Nephron progenitor cell (in vitro differentiated cells): Measurements from ENCODE around the gene USP1.
A peak's percentile ranks its signal among the peaks of the same experiment; 100 is the strongest.

ENCODE experiments used
- DNase-seq: peaks from one replicate; pipeline ENCODE4 v3.0.0; 2021
- H3K27ac Mint-ChIP-seq: 2 replicates; pipeline ENCODE4 v1.8.0; 2021; ENCODE audit warnings: mild to moderate bottlenecking, moderate library complexity, mixed read lengths
- H3K27me3 Mint-ChIP-seq: 2 replicates; pipeline ENCODE4 v1.8.0; 2021; ENCODE audit warnings: mild to moderate bottlenecking, low read depth, mixed read lengths; ENCODE audit not compliant: poor library complexity
- H3K36me3 Mint-ChIP-seq: 2 replicates; pipeline ENCODE4 v1.8.0; 2021; ENCODE audit warnings: low read depth, mixed read lengths
- H3K4me1 Mint-ChIP-seq: 2 replicates; pipeline ENCODE4 v1.8.0; 2021; ENCODE audit warnings: mixed read lengths
- H3K4me3 Mint-ChIP-seq: 2 replicates; pipeline ENCODE4 v1.8.0; 2021; ENCODE audit warnings: mild to moderate bottlenecking, moderate library complexity, mixed read lengths
- H3K9me3 Mint-ChIP-seq: 2 replicates; pipeline ENCODE4 v1.8.0; 2021; ENCODE audit warnings: mild to moderate bottlenecking, moderate library complexity, mixed read lengths
- CTCF ChIP-seq: fragments of 200-600 bp; sonication (generic); IDR thresholded peaks from 2 replicates; pipeline ENCODE4 v1.5.0; 2021; ENCODE audit warnings: antibody characterized with exemption

USP1 gene

GRCh38 chr1:62429581-62429980, 7.3 kb upstream of the USP1 start:
- H3K27ac Mint-ChIP-seq, result no peak overlapping the region
- H3K4me3 Mint-ChIP-seq, result no peak overlapping the region
- TF ChIP-seq CTCF, result no peak
- H3K36me3 Mint-ChIP-seq, result no peaks in the 10 kb centered on the region
- DNase-seq, result no peak
- H3K27me3 Mint-ChIP-seq, result peaks cover 13% of the 10 kb centered on the region
- H3K9me3 Mint-ChIP-seq, result no peaks in the 10 kb centered on the region
- no peaks in the 10 kb centered on the region for H3K4me1 Mint-ChIP-seq

GRCh38 chr1:62433861-62434617, 2.8 kb upstream of the USP1 start:
- H3K27ac Mint-ChIP-seq, result no peak overlapping the region
- no peak for TF ChIP-seq CTCF

GRCh38 chr1:62434618-62435001, 2.2 kb upstream of the USP1 start:
- TF ChIP-seq CTCF, result no peak
- Mint-ChIP-seq H3K4me1 (peaks cover 28% of the 10 kb centered on the region), H3K4me3 (peak overlapping the region; percentile 9), H3K36me3 (peaks cover 6% of the 10 kb centered on the region), H3K9me3 (peaks cover 4% of the 10 kb centered on the region), H3K27me3 (peaks cover 10% of the 10 kb centered on the region), H3K27ac (no peak overlapping the region)
- DNase-seq, result no peak

More at GRCh38 chr1:62433861-62434617, 2.8 kb upstream of the USP1 start:
- peaks cover 10% of the 10 kb centered on the region for H3K27me3 Mint-ChIP-seq
- peaks cover 4% of the 10 kb centered on the region for H3K9me3 Mint-ChIP-seq
- H3K36me3 Mint-ChIP-seq, result peaks cover 6% of the 10 kb centered on the region
- no peak for DNase-seq
- peaks cover 25% of the 10 kb centered on the region for H3K4me1 Mint-ChIP-seq
- peak overlapping the region; percentile 9 for H3K4me3 Mint-ChIP-seq

- no peak for TF ChIP-seq CTCF
- Mint-ChIP-seq H3K4me1 (peaks cover 37% of the 10 kb centered on the region), H3K9me3 (peaks cover 4% of the 10 kb centered on the region), H3K27ac (peak overlapping the region; percentile 100), H3K4me3 (peak overlapping the region; percentile 90), H3K36me3 (peaks cover 11% of the 10 kb centered on the region), H3K27me3 (peaks cover 5% of the 10 kb centered on the region)
- DNase-seq, result no peak
These were observed 1.4 kb upstream of the USP1 start for GRCh38 chr1:62435231-62436038.

- Mint-ChIP-seq H3K27me3 (peaks cover 3% of the 10 kb centered on the region), H3K4me3 (peak overlapping the region; percentile 90), H3K27ac (peak overlapping the region; percentile 100), H3K4me1 (peaks cover 38% of the 10 kb centered on the region), H3K36me3 (peaks cover 17% of the 10 kb centered on the region), H3K9me3 (peaks cover 4% of the 10 kb centered on the region)
- peak; percentile 95 for DNase-seq
- TF ChIP-seq CTCF, result no peak
These were observed 797 bp upstream of the USP1 start for GRCh38 chr1:62436039-62436465.
